Right lobe of liver (tissue), 4 donors: ENCODE results near the gene GNMT.

Source experiments
- POLR2A ChIP-seq: fragments of 450-650 bp; IDR thresholded peaks from one replicate; pipeline ENCODE4 v1.6.1; 2017; ENCODE audit warnings: antibody characterized with exemption, mild to moderate bottlenecking
- TF ChIP-seq, protein P1 (sequence below), 4 donors: fragments of 200-600 bp in 3 of 4; fragments of 450-650 bp in 1 of 4; IDR thresholded peaks; one replicate each; pipeline versions ENCODE4 v1.5.1 to v1.8.0; 2016 to 2022; ENCODE audit warnings: antibody characterized with exemption in 4 of 4, mild to moderate bottlenecking in 2 of 4
- donor health status: DM: no; HTN: no; CAD: no.
- donor health status: DM: no; HTN: no; CAD: no.
- donor health status: DM: no; HTN: yes; CAD: no.

DNA sequence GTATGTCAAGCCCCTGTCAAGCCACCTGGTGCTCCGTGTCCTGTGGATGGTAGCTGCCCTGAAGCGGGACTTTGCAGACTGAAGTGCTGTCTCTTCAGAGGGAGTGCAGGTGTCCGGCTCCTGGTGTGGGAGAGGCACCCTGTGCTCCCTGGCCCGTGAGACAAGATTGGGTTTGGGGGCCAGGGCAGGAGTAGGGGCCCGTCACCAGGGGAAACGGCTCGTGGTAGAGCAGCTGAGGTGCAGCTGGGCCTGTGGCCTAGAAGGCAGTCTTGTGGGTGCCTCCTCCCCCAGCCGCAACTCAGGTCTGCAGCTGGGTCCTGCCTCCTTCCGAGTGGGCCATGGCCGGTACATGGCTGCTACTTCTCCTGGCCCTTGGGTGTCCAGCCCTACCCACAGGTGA, 44.8 kb upstream of the GNMT start, which contains the start of gene PTCRA:
- TF ChIP-seq, protein P1, sequence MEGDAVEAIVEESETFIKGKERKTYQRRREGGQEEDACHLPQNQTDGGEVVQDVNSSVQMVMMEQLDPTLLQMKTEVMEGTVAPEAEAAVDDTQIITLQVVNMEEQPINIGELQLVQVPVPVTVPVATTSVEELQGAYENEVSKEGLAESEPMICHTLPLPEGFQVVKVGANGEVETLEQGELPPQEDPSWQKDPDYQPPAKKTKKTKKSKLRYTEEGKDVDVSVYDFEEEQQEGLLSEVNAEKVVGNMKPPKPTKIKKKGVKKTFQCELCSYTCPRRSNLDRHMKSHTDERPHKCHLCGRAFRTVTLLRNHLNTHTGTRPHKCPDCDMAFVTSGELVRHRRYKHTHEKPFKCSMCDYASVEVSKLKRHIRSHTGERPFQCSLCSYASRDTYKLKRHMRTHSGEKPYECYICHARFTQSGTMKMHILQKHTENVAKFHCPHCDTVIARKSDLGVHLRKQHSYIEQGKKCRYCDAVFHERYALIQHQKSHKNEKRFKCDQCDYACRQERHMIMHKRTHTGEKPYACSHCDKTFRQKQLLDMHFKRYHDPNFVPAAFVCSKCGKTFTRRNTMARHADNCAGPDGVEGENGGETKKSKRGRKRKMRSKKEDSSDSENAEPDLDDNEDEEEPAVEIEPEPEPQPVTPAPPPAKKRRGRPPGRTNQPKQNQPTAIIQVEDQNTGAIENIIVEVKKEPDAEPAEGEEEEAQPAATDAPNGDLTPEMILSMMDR (IDR thresholded peaks at IDR 0.05) = no peak
- no peak for TF ChIP-seq POLR2A
